Prostate gland (tissue), 2 donors: ENCODE measurements around the gene AAMDC. TPM values are rescaled to one million over a fixed set of nuclear protein-coding genes. Genes with fewer than 3 reads are reported as not detected.
"Not testable (repeated sequence)": the region's sequence is repeated elsewhere in the genome, so short reads cannot be mapped to it uniquely, and the experiment has no call there.

Source experiments
- DNase-seq: peaks from one replicate; pipeline ENCODE4 v3.0.0-alpha.2; 2019; ENCODE audit warnings: low spot score
- H3K27ac ChIP-seq, 2 donors: fragments of 200-600 bp; sonication (generic); 2 replicates each; pipeline ENCODE4 v1.5.1; 2017 to 2019
- H3K27me3 ChIP-seq: fragments of 200-600 bp; sonication (generic); replicated peaks from 2 replicates; pipeline ENCODE4 v1.5.1; 2019; ENCODE audit not compliant: insufficient read depth
- H3K36me3 ChIP-seq, 2 donors: fragments of 200-600 bp; sonication (generic); 1 replicate in 1 of 2; 2 replicates in 1 of 2; pipeline versions ENCODE4 v1.5.1 to v1.8.1; 2017 to 2019
- H3K4me1 ChIP-seq: fragments of 200-600 bp; sonication (generic); replicated peaks from 2 replicates; pipeline ENCODE4 v1.5.1; 2019
- H3K4me3 ChIP-seq, 2 donors: fragments of 200-600 bp; sonication (generic); 2 replicates each; pipeline ENCODE4 v1.5.1; 2017 to 2019
- H3K9me3 ChIP-seq: fragments of 200-600 bp; sonication (generic); 2 replicates; pipeline ENCODE4 v1.5.1; 2017
- POLR2A ChIP-seq: fragments of 450-650 bp; IDR thresholded peaks from one replicate; pipeline ENCODE4 v1.6.1; 2016; ENCODE audit warnings: antibody characterized with exemption, mild to moderate bottlenecking
- POLR2AphosphoS5 ChIP-seq: sonication (generic); formaldehyde crosslinking; IDR thresholded peaks from one replicate; pipeline ENCODE4 v1.6.1; 2017; ENCODE audit warnings: antibody characterized with exemption
- WGBS: methylation state at CpG from one replicate; pipeline ENCODE4 v1.1.5; 2018; 5-methylcytosine and 5-hydroxymethylcytosine counted together
- intact Hi-C: fragments of 100-400 bp; cut with DNase I; formaldehyde crosslinking; loops from one replicate; pipeline ENCODE4 v1.14.2; 2022
- total RNA-seq, 2 donors: library from RNA; depleted of rRNA; stranded (reverse); fragments of >200 nt; gene quantifications; one replicate each; pipeline ENCODE4 v1.1.0, GENCODE V29; 2016
- TF ChIP-seq, protein P1 (sequence below), 4 experiments: fragments of 200-600 bp in 2 of 4; fragments of 450-650 bp in 2 of 4; sonication (generic) in 2 of 4; IDR thresholded peaks; 1 replicate in 3 of 4; 2 replicates in 1 of 4; pipeline ENCODE4 v1.5.1; 2016 to 2019; ENCODE audit warnings: antibody characterized with exemption in 4 of 4, mild to moderate bottlenecking in 2 of 4, moderate library complexity in 2 of 4

AAMDC gene
- total RNA-seq, 2 donors from 2014 or later = 27.0 to 27.5 TPM

DNA sequence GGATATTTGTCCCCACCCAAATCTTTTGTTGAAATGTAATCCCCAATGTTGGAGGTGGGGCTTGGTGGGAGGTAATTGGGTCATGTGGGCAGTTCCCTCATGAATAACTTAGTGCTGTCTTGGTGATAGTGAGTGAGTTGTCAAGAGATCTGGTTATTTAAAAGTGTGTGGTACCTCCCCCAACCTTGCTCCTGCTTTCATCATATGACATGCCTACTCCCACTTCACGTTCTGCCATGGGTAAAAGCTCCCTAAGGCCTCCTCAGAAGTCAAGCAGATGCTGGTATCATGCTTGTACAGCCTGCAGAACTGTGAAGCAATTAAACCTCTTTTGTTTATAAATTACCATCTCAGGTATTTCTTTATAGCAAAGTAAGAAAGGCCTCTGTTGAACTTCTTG, 30.6 kb downstream of the AAMDC start:
- no peaks in the 10 kb centered on the region for H3K9me3 ChIP-seq
- WGBS = 63% methylated on average over 1 of the region's 1 CpG
- DNase-seq = no peak
- TF ChIP-seq POLR2AphosphoS5 = no peak
- no peak for TF ChIP-seq POLR2A
- TF ChIP-seq, protein P1, sequence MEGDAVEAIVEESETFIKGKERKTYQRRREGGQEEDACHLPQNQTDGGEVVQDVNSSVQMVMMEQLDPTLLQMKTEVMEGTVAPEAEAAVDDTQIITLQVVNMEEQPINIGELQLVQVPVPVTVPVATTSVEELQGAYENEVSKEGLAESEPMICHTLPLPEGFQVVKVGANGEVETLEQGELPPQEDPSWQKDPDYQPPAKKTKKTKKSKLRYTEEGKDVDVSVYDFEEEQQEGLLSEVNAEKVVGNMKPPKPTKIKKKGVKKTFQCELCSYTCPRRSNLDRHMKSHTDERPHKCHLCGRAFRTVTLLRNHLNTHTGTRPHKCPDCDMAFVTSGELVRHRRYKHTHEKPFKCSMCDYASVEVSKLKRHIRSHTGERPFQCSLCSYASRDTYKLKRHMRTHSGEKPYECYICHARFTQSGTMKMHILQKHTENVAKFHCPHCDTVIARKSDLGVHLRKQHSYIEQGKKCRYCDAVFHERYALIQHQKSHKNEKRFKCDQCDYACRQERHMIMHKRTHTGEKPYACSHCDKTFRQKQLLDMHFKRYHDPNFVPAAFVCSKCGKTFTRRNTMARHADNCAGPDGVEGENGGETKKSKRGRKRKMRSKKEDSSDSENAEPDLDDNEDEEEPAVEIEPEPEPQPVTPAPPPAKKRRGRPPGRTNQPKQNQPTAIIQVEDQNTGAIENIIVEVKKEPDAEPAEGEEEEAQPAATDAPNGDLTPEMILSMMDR (IDR thresholded peaks at IDR 0.05) = no peak
- H3K27me3 ChIP-seq = no peaks in the 10 kb centered on the region
- no peaks in the 10 kb centered on the region for H3K4me1 ChIP-seq
- no peak overlapping the region for H3K4me3 ChIP-seq
- intact Hi-C loops = no loop called here
- no peak overlapping the region for H3K27ac ChIP-seq
- H3K36me3 ChIP-seq = no peaks in the 10 kb centered on the region

DNA sequence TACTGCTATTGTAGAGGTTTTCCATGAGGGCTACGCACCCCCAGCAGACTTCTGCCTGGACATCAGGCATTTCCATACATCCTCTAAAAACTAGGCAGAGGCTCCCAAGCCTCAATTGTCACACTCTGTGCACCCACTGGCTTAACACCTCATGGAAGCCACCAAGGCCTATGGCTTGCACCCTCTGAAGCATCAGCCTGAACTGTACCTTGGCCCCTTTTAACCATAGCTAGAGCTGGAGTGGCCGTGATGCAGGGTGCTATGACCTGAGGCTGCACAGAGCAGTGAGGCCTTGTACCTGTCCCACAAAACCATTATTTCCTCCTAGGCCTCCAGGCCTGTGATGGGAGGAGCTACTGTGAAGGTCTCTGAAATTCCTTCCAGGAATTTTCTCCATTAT, 33.9 kb downstream of the AAMDC start:
- 96% methylated on average over 2 of the region's 2 CpGs for WGBS
- H3K9me3 ChIP-seq = no peaks in the 10 kb centered on the region
- TF ChIP-seq POLR2A = no peak
- TF ChIP-seq POLR2AphosphoS5 = no peak
- TF ChIP-seq, protein P1 (IDR thresholded peaks at IDR 0.05) = no peak
- intact Hi-C loops = no loop called here
- H3K4me1 ChIP-seq = no peaks in the 10 kb centered on the region
- no peak overlapping the region for H3K4me3 ChIP-seq
- no peak for DNase-seq
- H3K36me3 ChIP-seq = no peaks in the 10 kb centered on the region
- H3K27ac ChIP-seq = no peak overlapping the region
- H3K27me3 ChIP-seq = no peaks in the 10 kb centered on the region

DNA sequence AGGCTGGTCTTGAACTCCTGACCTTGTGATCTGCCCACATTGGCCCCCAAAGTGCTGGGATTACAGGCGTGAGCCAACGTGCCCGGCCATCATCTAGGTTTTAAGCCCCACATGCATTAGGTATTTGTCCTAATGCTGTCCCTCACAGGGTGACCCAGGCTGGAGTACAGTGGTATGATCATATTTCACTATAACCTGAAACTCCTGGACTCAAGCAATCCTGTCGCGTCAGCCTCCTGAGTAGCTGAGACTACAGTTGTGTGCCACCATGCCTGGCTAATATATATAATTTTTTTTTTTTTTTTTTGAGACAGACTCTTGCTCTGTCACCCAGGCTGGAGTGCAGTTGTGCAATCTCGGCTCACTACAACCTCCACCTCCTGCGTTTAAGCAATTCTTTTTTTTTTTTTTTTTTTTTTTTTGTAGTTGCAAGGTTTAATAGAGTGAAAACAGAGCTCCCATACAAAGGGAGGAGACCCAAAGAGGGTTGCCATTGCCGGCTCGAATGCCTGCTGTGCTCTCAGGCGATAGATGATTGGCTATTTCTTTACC, 37.0 kb downstream of the AAMDC start:
- WGBS = 92% methylated on average over 10 of the region's 10 CpGs
- H3K36me3 ChIP-seq, intact Hi-C loops, H3K27me3 ChIP-seq, H3K9me3 ChIP-seq, DNase-seq, H3K4me1 ChIP-seq, H3K4me3 ChIP-seq, H3K27ac ChIP-seq: not testable (repeated sequence)

DNA sequence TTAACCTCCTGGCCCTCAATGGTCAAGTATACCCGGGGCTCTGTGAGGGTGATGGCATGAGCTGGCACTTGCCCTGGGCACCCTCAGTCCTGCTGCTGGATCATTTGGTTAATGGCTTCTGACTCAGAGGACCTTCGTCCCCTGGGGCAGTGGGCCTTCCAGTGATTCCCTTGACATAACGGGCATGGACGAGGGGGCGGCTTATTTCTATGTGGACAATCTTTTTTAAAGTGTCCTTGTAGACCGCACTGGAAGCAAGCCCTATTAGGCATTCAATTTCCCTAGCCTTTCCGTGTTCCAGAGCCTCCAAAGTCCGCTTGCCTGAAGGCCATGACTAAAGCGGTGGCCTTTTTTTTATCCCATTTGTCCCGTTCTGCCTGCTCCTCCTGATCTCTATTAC, 40.5 kb downstream of the AAMDC start:
- H3K36me3 ChIP-seq, H3K27ac ChIP-seq, H3K9me3 ChIP-seq, DNase-seq, H3K4me1 ChIP-seq, H3K4me3 ChIP-seq, H3K27me3 ChIP-seq, intact Hi-C loops: not testable (repeated sequence)
- WGBS = 95% methylated on average over 10 of the region's 10 CpGs

DNA sequence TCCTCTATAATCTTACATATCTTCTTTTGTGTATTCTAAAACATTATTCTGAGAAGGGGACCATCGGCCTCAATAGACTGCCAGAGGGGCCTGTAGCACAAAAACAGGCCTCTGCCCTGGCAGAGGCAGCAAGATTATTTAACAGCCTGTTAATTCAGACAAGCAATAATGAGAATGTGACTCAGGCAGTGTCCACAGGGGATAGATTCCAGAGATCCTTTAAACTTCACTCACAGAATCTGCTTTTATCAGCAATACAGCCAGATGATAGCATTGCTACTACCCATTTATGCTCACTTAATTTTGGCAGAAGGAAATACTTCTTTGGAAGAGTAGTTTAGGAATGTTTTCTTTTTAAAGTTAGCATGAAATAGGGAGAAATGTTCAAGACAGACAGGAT, 44.9 kb downstream of the AAMDC start:
- intact Hi-C loops = no loop called here
- no peaks in the 10 kb centered on the region for H3K9me3 ChIP-seq
- WGBS = 64% methylated on average over 1 of the region's 1 CpG
- H3K27ac ChIP-seq = no peak overlapping the region
- DNase-seq = no peak
- no peak overlapping the region for H3K4me3 ChIP-seq
- H3K36me3 ChIP-seq = no peaks in the 10 kb centered on the region
- TF ChIP-seq POLR2A (no peak), POLR2AphosphoS5 (no peak)
- TF ChIP-seq, protein P1 (IDR thresholded peaks at IDR 0.05) = no peak
- H3K27me3 ChIP-seq = no peaks in the 10 kb centered on the region
- H3K4me1 ChIP-seq = no peaks in the 10 kb centered on the region

DNA sequence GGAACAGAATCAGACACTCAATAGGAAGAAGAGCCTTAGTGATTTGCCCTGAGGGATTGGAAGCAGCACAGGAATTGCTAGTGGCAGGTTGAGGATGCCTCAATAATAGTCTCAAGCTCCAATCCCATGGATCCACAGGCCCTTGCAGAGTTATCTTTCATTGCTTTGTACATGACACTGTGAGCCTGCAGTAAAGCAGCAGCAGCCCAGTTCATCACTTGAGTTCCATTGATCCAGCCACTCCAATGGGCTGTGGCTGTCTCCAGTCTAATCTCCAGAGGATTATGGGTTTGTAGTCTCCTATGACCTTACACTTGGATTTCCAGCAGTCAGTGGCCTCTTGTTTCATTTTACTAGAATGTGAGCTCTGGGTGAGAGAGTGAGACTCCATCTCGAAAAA, 45.4 kb downstream of the AAMDC start:
- intact Hi-C loops = no loop called here
- DNase-seq = no peak
- no peaks in the 10 kb centered on the region for H3K4me1 ChIP-seq
- H3K9me3 ChIP-seq = no peaks in the 10 kb centered on the region
- TF ChIP-seq POLR2A (no peak), POLR2AphosphoS5 (no peak)
- H3K27me3 ChIP-seq = no peaks in the 10 kb centered on the region
- no peak overlapping the region for H3K27ac ChIP-seq
- H3K36me3 ChIP-seq = no peaks in the 10 kb centered on the region
- H3K4me3 ChIP-seq = no peak overlapping the region
- 92% methylated on average over 1 of the region's 1 CpG for WGBS
